Measurements from ENCODE around the gene ASTL.
"Not testable (repeated sequence)": the region's sequence is repeated elsewhere in the genome, so short reads cannot be mapped to it uniquely, and the experiment has no call there.

Gene ASTL

GRCh38 chr2:96146153-96146880 is 8.0 kb upstream of the ASTL start:
- DNase-seq (ENCODE audit: low spot score): peak; percentile 81

DNA sequence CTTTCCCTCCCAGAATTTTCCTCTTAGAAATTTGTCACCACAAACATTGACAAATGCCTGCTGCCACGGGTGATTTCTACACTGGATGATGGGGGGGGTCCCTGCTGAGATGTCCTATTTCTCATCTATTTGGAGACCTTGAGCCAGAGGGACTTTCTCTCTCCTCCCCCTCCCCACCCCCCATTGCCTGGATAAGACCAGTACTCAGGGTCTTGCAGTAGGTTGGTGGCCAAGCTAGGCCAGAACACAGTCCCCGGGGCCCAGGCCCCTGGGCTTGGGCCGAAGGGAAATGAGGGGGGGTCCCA is 7.5 kb upstream of the ASTL start:
- no peak for DNase-seq (ENCODE audit: low spot score)

GRCh38 chr2:96145036-96145847 is 6.9 kb upstream of the ASTL start, which contains the start of gene DUSP2:
Gene DUSP2, minus strand, starts transcription at chr2:96145440. Its CDS starts 86 bp downstream, at chr2:96145354.
- DNase-seq (ENCODE audit: low spot score): peak; percentile 85

DNA sequence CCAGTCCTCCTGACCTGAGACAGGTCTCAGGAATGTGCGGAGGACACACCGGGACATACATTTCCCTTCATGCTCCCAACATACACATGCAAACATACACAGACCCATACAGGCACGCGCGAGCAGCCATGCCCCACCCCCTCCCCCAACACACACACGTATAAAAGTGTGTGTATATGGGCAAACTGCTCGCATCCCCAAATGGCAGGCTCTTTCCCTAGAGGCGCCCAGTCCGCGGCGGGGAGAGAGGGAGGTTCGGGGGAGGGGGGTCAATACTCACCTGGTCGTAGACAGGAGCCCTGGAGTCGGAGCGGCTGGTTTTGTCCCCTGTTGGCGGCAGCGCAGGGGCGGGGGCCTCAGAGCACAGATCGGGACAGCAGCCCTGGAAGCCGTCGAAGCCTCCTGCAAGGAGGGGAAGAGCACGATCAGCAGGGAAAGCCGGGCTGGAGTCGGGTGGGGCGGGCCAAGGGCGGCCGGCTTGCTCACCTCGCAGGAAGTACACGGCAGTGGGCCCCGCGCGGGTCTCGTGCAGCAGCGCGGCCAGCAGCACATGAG is 6.3 kb upstream of the ASTL start:
- no peak for DNase-seq (ENCODE audit: low spot score)

- DNase-seq (ENCODE audit: low spot score): no peak
Measured at GRCh38 chr2:96143848-96144480, 5.7 kb upstream of the ASTL start.

- no peak for DNase-seq (ENCODE audit: low spot score)
Measured at GRCh38 chr2:96143231-96143847, 5.0 kb upstream of the ASTL start.

- no peak for DNase-seq (ENCODE audit: low spot score)
Measured at GRCh38 chr2:96142217-96143113, 4.2 kb upstream of the ASTL start.

DNA sequence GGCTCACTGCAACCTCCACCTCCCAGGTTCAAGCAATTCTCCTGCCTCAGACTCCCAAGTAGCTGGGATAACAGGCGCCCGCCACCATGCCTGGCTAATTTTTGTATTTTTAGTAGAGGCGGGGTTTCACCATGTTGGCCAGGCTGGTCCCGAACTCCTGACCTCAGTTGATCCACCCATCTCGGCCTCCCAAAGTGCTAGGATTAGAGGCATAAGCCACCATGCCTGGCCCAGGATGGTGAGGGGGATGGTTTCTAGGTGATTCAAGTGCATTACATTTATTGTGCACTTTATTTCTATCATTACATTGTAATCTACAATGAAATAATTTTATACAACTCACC is 3.3 kb upstream of the ASTL start:
- DNase-seq (ENCODE audit: low spot score): not testable (repeated sequence)

DNA sequence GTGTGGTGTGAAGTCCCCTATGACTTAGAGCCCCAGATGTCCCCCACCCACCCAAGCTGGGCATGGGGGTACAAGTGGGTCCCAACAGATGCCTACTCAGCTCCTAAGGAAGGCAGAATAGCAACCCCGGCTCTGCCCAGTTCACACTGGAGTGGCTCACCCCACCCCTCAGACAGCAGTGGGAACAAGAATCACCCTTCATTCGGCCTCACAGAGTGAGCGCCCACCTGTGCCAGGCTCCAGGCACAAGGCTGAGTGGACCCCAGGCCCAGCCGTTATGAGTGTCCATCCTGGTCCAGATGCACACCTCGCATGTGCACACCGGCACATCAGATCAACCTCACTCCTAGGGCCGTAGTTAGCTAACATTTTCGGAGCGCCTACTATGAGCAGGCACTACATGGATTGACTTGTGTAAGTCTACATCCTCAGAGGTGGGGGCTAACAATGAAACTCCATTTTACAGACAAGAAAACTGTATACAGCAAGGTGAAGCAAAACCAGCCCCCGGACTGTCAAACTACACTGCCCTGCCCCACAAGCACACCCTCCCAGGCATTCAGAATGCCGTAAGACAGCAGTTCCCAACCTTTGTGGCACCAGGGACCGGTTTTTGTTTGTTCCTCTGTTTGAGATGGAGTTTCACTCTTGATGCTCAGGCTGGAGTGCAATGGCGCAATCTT is 2.8 kb upstream of the ASTL start:
- no peak for DNase-seq (ENCODE audit: low spot score)

DNA sequence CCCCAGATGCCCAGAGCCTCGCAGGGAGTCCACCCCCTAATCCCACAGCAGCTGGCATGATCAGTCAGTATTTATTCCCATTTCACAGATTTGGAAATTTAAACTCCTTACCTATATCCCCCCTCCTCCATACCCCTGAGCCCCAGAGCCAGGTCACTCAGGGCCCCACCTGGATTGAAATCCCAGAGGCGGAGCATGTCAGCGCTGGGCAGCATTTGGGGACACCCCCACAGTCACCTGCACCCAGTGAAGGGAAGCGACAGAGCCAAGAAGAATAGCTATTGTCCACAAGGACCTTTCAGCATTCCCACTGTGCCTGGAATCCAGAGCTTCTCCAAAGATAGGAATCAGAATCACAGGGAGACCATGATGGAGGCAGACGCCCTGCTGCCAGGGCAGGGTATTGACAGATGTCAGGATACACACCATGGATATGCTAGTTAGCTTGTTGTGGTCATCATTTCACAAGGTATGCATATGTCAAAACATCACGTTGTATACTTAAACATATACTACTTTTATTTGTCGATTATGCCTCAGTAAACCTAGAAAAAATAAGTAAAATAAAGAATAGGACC is 968 bp upstream of the ASTL start:
- DNase-seq (ENCODE audit: low spot score): no peak

- no peak for DNase-seq (ENCODE audit: low spot score)
Measured at GRCh38 chr2:96137321-96138178, 752 bp downstream of the ASTL start.

DNA sequence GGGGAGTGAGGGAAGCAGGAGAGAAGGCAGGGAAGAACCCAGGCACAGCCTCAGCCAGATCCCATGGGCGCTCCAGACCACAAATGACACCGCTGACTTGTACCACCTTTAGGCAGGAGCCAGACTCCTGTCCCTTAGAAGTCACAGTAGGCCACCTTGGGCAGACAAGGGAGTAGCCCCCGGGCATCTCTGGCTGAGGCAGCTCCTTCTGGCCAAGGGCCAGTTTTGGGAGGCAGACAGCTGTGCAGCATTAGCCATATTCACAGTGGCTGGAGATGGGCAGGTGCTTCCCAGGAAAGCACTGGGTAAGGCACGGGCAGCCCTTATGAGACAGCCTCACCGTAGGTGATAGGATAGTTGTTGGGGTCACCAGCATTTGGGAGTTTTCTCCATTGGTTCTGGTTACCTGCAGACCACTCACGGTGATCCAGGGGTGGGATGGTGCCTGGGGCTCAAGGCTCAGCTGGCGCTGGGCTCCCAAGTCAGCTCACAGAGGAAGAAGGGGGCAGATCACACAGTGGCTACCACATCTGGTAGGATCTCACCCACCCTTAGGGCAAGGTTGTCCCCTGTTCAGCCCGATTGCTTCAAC is 2.1 kb downstream of the ASTL start:
- DNase-seq (ENCODE audit: low spot score): no peak

GRCh38 chr2:96135621-96136020 is 2.7 kb downstream of the ASTL start:
- no peak for DNase-seq (ENCODE audit: low spot score)

DNA sequence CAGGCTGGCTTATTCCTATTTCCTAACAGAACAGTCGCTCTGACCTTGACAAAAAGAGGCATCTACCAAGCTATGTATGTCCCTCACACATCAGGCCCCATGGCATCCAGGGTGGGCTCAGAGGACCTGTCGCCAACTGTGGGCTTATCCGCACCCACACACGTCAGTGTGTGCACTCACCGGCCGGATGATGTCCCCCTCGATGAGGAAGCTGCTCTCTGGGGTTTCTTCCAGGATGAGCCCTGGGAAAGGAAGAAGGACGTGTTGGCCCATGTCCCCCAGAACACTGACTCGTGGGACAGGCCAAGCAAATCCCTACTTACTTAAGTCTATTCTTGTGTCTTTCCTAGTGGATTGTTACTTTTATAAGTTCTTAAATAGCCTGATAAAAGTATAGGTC is 3.1 kb downstream of the ASTL start:
- DNase-seq (ENCODE audit: low spot score): no peak

DNA sequence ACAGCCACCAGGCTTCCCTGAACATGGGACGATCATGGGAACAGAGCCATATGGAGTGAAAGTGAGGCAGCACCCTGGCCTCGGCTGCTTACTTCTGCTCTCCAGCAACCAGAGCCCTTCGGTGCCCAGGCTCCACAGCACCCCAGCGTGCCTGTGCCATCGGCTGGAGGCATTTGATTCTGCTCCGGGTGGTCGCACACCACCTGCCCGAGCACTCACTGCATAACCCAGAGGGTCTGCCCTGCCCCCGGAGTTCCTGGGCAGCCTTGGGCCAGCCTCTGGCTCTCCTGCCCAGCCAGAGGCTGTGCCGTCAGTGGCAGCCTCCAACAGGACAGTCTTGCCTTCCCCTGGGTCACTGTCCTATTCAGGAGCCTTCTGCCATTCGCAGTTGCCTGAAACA is 3.9 kb downstream of the ASTL start:
- no peak for DNase-seq (ENCODE audit: low spot score)

DNA sequence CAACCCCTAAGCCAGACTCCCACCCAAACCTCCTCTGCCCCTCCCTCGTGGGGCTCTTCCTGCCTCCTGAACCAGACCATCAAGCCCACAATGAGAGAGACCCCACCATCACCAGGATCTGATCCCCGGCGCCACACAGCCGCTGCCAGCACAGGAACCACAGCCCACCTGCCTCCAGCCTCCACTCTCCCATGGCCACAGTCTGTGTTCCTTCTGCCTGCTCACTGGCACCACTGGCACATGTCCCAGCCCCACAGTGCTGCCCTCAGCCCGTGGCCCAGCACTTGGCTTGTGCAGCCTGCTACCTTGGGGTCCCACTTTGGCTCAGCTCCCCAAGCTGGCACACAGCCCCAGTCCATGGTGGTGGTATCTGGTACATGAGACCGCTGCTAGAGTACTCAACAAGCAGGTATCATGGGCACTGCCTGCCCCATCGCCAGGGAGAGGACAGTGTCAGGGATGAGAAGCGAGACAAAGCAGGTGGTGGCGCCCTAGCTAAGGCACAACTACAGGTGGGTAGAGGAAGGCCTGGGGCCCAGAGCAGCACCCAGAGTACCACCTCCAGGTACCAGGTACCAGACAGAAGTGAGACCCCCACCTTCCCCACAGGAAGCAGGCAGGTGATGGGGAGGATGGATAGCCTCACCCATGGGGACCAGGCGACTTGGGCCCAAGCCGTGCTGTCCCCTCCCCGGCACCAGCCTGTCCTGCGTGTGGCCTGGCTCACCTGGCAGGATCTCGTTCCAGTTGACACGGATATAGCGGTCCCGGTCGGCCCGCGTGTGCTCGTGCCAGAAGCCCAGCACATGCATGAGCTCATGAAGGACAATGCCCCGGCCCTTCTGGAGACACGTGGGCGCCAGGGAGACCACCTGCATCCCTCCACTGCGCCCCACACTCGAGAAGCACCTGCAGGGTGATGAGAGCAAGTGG is 6.2 kb downstream of the ASTL start:
- no peak for DNase-seq (ENCODE audit: low spot score)

GRCh38 chr2:96131152-96131812 is 7.0 kb downstream of the ASTL start:
- DNase-seq (ENCODE audit: low spot score): peak; percentile 34
